ENCODE results near the gene PRCD.

GRCh38 chr17:76491271-76492122 is 48.3 kb upstream of the PRCD start:
- TF ChIP-seq CTCF (IDR thresholded peaks at IDR 0.05) (no peak), POLR2A (IDR thresholded peaks at IDR 0.05) (no peak)

All from testis (tissue), 2 donors.